Ishikawa (cell line): ENCODE results near the gene KDELR1.

Experiments used
- CEBPB ChIP-seq: IDR thresholded peaks from 2 replicates; pipeline ENCODE4 v1.6.1; 2012
- CREB1 ChIP-seq: IDR thresholded peaks from 2 replicates; pipeline ENCODE4 v1.6.1; 2012; ENCODE audit warnings: low read depth
- EGR1 ChIP-seq: IDR thresholded peaks from 2 replicates; pipeline ENCODE4 v1.6.1; 2012
- EP300 ChIP-seq: IDR thresholded peaks from 2 replicates; pipeline ENCODE4 v1.6.1; 2012; ENCODE audit warnings: borderline replicate concordance
- FOXM1 ChIP-seq: IDR thresholded peaks from 2 replicates; pipeline ENCODE4 v1.6.1; 2012; ENCODE audit warnings: low read depth, borderline replicate concordance
- NFIC ChIP-seq: IDR thresholded peaks from 2 replicates; pipeline ENCODE4 v1.6.1; 2012
- RAD21 ChIP-seq: IDR thresholded peaks from 2 replicates; pipeline ENCODE4 v1.6.1; 2012; ENCODE audit warnings: low read depth
- TAF1 ChIP-seq: IDR thresholded peaks from 2 replicates; pipeline ENCODE4 v1.6.1; 2012; ENCODE audit warnings: low read depth, mild to moderate bottlenecking
- TCF12 ChIP-seq: IDR thresholded peaks from 2 replicates; pipeline ENCODE4 v1.6.1; 2012; ENCODE audit warnings: low read depth
- TEAD4 ChIP-seq: IDR thresholded peaks from 2 replicates; pipeline ENCODE4 v1.6.1; 2012
- YY1 ChIP-seq: IDR thresholded peaks from 2 replicates; pipeline ENCODE4 v1.6.1; 2012; ENCODE audit warnings: low read depth
- ZBTB7A ChIP-seq: IDR thresholded peaks from 2 replicates; pipeline ENCODE4 v1.6.1; 2012; ENCODE audit warnings: low read depth
- TF ChIP-seq, protein P1 (sequence below): IDR thresholded peaks from 2 replicates; pipeline ENCODE4 v1.6.1; 2012
- TF ChIP-seq, protein P2 (sequence below): IDR thresholded peaks from 2 replicates; pipeline ENCODE4 v1.6.1; 2012
- TF ChIP-seq, protein P3 (sequence below): IDR thresholded peaks from 2 replicates; pipeline ENCODE4 v1.6.1; 2012; ENCODE audit warnings: low read depth, mild to moderate bottlenecking

KDELR1 gene

DNA sequence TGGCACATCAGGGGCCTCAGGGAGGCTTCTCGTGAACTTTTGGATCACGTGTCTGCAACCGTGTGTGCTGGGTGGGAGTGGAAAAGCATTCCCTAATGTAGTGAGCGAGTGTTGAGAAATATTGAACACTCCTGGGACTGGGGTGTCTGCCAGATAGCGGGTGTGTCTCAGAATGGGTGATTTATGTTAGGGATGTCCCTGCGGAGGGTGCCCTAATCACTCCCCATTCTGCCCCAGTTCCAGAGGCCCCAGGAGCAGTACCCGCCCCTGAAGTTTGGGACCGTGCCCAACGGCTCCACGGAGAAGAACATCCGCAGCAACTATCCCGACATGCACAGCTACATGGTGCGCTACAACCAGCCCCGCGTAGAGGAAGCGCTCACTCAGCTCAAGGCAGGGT lies 30.2 kb upstream of the KDELR1 start:
- TF ChIP-seq EGR1 (no peak), CREB1 (no peak), YY1 (no peak), EP300 (no peak), TEAD4 (no peak), TCF12 (no peak), FOXM1 (no peak), RAD21 (no peak), TAF1 (no peak), CEBPB (no peak), ZBTB7A (no peak), NFIC (no peak)
- TF ChIP-seq, protein P1, sequence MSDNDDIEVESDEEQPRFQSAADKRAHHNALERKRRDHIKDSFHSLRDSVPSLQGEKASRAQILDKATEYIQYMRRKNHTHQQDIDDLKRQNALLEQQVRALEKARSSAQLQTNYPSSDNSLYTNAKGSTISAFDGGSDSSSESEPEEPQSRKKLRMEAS = no peak
- TF ChIP-seq, protein P2, sequence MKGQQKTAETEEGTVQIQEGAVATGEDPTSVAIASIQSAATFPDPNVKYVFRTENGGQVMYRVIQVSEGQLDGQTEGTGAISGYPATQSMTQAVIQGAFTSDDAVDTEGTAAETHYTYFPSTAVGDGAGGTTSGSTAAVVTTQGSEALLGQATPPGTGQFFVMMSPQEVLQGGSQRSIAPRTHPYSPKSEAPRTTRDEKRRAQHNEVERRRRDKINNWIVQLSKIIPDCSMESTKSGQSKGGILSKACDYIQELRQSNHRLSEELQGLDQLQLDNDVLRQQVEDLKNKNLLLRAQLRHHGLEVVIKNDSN = no peak
- TF ChIP-seq, protein P3, sequence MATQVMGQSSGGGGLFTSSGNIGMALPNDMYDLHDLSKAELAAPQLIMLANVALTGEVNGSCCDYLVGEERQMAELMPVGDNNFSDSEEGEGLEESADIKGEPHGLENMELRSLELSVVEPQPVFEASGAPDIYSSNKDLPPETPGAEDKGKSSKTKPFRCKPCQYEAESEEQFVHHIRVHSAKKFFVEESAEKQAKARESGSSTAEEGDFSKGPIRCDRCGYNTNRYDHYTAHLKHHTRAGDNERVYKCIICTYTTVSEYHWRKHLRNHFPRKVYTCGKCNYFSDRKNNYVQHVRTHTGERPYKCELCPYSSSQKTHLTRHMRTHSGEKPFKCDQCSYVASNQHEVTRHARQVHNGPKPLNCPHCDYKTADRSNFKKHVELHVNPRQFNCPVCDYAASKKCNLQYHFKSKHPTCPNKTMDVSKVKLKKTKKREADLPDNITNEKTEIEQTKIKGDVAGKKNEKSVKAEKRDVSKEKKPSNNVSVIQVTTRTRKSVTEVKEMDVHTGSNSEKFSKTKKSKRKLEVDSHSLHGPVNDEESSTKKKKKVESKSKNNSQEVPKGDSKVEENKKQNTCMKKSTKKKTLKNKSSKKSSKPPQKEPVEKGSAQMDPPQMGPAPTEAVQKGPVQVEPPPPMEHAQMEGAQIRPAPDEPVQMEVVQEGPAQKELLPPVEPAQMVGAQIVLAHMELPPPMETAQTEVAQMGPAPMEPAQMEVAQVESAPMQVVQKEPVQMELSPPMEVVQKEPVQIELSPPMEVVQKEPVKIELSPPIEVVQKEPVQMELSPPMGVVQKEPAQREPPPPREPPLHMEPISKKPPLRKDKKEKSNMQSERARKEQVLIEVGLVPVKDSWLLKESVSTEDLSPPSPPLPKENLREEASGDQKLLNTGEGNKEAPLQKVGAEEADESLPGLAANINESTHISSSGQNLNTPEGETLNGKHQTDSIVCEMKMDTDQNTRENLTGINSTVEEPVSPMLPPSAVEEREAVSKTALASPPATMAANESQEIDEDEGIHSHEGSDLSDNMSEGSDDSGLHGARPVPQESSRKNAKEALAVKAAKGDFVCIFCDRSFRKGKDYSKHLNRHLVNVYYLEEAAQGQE = no peak

DNA sequence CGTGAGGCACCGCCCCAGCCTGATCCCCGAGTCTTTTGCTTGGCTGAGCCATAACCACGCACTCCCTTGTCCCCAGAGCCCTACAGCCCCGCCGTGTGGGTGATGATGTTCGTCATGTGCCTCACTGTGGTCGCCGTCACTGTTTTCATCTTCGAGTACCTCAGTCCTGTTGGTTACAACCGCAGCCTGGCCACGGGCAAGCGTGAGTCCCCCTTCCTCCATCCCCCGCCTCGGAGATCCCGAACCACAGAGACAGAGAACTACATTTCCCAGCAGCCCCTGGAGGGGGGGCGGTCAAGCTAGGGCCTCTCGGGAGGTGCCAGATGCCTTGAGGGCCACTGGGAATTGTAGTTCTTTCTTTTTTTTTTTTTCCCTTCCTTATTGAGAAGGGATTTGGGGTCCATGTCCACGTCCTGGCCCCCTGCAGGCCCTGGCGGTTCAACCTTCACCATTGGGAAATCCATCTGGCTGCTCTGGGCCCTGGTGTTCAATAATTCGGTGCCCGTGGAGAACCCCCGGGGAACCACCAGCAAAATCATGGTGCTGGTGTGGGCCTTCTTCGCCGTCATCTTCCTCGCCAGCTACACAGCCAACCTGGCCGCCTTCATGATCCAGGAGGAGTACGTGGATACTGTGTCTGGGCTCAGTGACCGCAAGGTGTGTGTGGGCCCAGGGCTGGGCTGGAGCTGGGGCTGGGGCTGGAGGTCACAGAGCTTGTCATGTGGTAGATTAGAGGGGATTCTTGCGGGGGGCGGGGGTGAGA lies 28.0 kb upstream of the KDELR1 start:
- TF ChIP-seq EGR1 = no peak
- TF ChIP-seq YY1 = 0 out of 2 replicates have a peak, but pooled peaks have one; percentile 37

DNA sequence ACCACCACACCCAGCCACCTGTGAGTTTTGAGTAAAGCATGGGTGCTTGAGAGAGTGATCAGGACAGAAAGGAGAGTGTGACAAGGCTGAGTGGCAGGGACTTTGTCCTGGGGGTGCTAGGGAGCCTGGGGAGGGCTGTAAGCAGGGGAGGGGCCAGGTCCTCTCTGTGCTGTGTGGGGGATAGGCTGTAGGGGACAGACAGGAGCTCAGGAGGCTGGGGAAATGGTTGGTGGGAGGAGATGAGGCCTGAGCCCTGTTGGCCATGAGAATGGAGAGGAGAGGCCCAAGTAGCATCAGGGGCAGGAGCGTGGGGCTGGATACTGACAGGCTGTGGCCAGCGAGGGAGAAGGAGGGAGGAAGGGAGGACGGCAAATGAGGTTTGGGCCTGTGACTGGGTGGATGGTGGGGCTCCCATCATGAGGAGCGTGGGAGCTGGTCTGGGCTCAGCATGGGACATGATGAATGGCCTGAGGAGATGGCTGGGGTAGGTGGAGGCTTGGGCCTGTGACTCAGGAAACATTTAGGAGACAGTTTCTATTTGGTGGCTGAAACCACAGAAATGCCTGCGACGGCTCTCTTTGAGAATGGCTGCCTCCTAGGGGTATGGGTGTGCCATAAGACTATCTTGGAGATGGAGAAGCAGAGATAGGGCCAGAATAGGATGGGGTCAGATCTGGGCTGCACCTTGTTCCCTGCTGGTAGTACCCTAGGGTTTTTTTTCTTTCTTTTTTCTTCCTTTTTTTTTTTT lies 27.1 kb upstream of the KDELR1 start:
- TF ChIP-seq EGR1 (no peak), FOXM1 (no peak)

DNA sequence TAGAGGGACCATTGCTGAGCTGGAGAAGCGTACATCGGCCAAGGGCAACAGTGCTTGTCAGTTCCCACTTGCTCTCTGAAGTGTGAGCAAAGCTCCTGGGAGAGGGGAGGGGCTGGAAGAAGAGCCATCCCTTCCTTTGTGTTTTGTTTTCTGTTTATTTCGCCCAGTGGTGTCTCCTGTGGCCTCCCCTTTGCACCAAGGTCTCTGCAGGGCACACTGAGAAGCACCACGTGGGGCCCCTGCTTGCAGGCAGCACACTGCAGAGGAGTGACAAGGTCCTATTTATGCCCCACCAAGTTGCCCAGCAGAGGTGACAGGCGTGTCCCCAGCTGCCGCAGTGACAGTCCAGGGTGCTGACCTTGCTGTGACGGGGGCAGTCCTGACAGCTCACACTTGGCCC lies 26.1 kb upstream of the KDELR1 start:
- TF ChIP-seq EGR1 (no peak), NFIC (no peak), EP300 (no peak), ZBTB7A (no peak), CEBPB (no peak), TCF12 (no peak)
- TF ChIP-seq, protein P1 = no peak
- TF ChIP-seq, protein P3 = no peak
- TF ChIP-seq, protein P2 = no peak

DNA sequence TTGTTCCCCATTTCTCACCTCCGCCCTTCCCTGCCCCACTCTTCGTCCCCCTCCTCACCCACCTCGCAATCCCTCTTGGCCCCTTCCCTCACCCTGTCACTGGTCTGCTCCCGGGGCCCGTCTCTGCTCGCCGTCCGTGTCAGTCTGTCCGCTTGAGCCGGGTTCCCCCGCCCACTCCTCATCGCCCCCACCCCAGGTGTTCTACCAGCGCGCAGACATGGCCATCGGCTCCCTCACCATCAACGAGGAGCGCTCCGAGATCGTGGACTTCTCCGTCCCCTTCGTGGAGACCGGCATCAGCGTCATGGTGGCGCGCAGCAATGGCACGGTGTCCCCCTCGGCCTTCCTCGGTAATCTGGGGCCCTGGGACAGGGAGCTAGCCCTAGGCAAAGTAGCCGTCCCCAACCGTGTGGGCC lies 24.5 kb upstream of the KDELR1 start:
- TF ChIP-seq TEAD4 (no peak), ZBTB7A (no peak), TCF12 (no peak), NFIC (no peak), CREB1 (no peak), YY1 (no peak), EP300 (no peak), TAF1 (no peak), EGR1 (no peak), FOXM1 (no peak), RAD21 (no peak)
- TF ChIP-seq, protein P2 = no peak
- TF ChIP-seq, protein P1 = no peak

DNA sequence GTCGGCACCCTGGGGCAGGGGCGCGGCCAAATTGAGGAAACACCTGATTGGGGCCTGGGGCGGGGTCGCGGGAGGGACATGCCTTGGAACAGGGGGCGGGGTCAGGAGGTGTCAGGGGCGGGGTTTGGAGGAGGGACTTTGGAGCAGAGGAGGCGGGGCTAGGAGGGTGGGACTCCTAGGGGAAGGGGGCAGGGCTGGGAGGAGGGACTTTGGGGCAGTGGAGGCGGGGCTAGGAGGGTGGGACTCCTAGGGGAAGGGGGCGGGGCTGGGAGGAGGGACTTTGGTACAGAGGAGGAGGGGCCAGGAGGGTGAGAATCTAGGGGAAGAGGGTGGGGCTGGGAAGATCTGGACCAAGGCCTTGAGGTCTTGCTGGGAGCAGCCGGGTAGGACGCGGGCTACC lies 24.0 kb upstream of the KDELR1 start:
- no peak for TF ChIP-seq YY1
- TF ChIP-seq, protein P1 = no peak
- no peak for TF ChIP-seq TCF12
- TF ChIP-seq TEAD4 = no peak
- TF ChIP-seq, protein P3 = no peak
- TF ChIP-seq TAF1 = no peak
- TF ChIP-seq EGR1 = no peak
